ENCODE measurements around the gene C2CD2.

- TF ChIP-seq, protein P1, sequence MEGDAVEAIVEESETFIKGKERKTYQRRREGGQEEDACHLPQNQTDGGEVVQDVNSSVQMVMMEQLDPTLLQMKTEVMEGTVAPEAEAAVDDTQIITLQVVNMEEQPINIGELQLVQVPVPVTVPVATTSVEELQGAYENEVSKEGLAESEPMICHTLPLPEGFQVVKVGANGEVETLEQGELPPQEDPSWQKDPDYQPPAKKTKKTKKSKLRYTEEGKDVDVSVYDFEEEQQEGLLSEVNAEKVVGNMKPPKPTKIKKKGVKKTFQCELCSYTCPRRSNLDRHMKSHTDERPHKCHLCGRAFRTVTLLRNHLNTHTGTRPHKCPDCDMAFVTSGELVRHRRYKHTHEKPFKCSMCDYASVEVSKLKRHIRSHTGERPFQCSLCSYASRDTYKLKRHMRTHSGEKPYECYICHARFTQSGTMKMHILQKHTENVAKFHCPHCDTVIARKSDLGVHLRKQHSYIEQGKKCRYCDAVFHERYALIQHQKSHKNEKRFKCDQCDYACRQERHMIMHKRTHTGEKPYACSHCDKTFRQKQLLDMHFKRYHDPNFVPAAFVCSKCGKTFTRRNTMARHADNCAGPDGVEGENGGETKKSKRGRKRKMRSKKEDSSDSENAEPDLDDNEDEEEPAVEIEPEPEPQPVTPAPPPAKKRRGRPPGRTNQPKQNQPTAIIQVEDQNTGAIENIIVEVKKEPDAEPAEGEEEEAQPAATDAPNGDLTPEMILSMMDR (IDR thresholded peaks at IDR 0.05): no peak
- no peak for TF ChIP-seq POLR2A (IDR thresholded peaks at IDR 0.05)
Observed at GRCh38 chr21:41894922-41895557, 58.8 kb downstream of the C2CD2 start.

Data from body of pancreas (tissue), 4 donors.